ENCODE data around the gene MTR.

DNA sequence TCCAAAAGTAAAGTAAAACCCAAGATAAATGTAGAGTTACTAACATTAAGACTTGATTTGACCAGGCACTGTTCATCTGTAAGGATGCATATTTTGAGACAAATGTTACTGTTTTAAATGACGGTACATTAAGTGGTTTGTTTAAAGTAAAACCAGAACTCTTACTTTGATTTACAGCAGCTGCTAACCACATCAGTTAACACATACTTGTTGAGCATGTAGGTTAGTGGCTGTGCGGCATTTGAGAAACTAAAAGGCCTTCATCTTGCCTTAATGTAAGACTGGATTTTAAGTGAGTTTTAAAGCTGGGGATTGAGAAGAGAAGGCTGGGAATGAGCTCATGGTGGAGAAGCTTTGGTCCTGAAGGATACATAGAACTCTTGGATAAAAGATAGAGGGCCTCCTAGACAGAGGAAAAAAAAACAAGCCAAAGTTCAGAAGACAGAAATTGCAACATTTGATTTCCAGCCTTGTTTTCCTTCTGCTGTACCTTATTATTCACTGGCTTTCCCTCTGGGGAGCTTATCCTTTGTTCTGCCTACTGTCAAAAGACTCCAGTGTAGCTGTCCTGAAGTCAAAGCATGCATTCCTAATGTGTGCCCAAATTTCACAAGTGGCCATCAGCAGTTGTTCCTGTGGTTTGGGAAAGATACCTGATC, 66.6 kb downstream of the MTR start:
- TF ChIP-seq MAFG (tag; conservative IDR thresholded peaks at IDR 0.05) (no peak), POLR2H (tag; IDR thresholded peaks at IDR 0.05; ENCODE audit: low read depth) (no peak), NRF1 (conservative IDR thresholded peaks at IDR 0.05 in 1 of 2, IDR thresholded peaks at IDR 0.05 in 1 of 2) (no peak), RAD51 (IDR thresholded peaks at IDR 0.05; ENCODE audit: borderline replicate concordance, low read depth) (no peak), JUNB (CRISPR knock-in tag; conservative IDR thresholded peaks at IDR 0.05) (no peak), CTBP1 (IDR thresholded peaks at IDR 0.05; ENCODE audit: borderline replicate concordance) (no peak), CTCF (IDR thresholded peaks at IDR 0.05 in 2 of 3, conservative IDR thresholded peaks at IDR 0.05 in 1 of 3; ENCODE audit: insufficient read depth in 2 of 3, low read depth in 1 of 3, low read length in 3 of 3) (no peak), GATA2 (CRISPR knock-in tag; IDR thresholded peaks at IDR 0.05) (no peak)
- TF ChIP-seq, protein P1, sequence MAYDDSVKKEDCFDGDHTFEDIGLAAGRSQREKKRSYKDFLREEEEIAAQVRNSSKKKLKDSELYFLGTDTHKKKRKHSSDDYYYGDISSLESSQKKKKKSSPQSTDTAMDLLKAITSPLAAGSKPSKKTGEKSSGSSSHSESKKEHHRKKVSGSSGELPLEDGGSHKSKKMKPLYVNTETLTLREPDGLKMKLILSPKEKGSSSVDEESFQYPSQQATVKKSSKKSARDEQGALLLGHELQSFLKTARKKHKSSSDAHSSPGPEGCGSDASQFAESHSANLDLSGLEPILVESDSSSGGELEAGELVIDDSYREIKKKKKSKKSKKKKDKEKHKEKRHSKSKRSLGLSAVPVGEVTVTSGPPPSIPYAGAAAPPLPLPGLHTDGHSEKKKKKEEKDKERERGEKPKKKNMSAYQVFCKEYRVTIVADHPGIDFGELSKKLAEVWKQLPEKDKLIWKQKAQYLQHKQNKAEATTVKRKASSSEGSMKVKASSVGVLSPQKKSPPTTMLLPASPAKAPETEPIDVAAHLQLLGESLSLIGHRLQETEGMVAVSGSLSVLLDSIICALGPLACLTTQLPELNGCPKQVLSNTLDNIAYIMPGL (CRISPR knock-in tag; IDR thresholded peaks at IDR 0.05), result no peak
- TF ChIP-seq, protein P2, sequence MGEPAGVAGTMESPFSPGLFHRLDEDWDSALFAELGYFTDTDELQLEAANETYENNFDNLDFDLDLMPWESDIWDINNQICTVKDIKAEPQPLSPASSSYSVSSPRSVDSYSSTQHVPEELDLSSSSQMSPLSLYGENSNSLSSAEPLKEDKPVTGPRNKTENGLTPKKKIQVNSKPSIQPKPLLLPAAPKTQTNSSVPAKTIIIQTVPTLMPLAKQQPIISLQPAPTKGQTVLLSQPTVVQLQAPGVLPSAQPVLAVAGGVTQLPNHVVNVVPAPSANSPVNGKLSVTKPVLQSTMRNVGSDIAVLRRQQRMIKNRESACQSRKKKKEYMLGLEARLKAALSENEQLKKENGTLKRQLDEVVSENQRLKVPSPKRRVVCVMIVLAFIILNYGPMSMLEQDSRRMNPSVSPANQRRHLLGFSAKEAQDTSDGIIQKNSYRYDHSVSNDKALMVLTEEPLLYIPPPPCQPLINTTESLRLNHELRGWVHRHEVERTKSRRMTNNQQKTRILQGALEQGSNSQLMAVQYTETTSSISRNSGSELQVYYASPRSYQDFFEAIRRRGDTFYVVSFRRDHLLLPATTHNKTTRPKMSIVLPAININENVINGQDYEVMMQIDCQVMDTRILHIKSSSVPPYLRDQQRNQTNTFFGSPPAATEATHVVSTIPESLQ (CRISPR knock-in tag; IDR thresholded peaks at IDR 0.05), result no peak

All from K562 (cell line).